ENCODE results near the gene MYPN. TPM values are rescaled to one million over a fixed set of nuclear protein-coding genes. Genes with fewer than 3 reads are reported as not detected.

MYPN gene
- total and polyA plus RNA-seq, 2 donors: 0.11 to 0.19 TPM

DNA sequence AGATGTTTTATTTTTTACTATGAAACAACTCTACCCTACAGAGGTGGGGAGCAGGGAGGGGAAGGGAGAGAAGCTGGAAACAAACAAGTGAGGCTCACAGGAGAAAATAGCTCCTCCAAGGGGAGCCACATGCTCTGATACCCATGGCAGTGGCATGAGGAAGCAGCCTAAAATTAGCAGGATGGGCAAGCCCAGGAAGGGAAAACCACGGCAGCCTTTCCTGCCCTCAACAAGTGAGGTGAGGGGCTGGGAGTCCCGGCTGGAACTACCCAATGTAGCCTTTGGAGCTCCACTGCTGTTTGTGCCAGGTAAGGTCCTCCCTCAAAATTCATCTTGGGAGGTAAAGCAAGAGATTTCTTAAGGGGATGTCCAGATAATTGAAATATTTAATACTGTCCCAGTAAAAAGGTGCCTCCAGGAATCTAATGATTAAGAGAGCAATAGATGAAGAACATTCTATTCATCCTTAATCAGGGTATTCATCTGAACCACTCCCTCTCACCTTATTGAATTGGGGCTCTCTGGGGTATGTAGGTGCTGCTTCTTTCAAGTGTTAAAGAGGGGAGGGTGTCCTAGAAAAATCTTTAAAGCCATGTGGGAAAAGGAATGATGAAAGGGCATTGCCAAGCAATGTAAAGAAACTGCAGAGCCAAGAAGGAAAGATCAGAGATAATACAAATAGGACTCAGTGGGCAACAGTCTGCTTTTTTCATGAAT lies 21.4 kb upstream of the MYPN start:
- H3K4me3 ChIP-seq (ENCODE audit: low read length in 2 of 2): no peak overlapping the region
- DNase-seq (ENCODE audit: low read depth in 6 of 9, low spot score in 9 of 9): no peak
- no peaks in the 10 kb centered on the region for H3K27me3 ChIP-seq (ENCODE audit: control insufficient read depth in 2 of 2, insufficient read depth in 1 of 2, low read length in 1 of 2)
- no peaks in the 10 kb centered on the region for H3K36me3 ChIP-seq (ENCODE audit: control insufficient read depth in 2 of 2, insufficient read depth in 2 of 2, low read length in 1 of 2)
- no peak overlapping the region for H3K27ac ChIP-seq (ENCODE audit: low read depth in 1 of 2, low read length in 1 of 2)
- 27% methylated on average over 2 of the region's 2 CpGs for WGBS
- no peaks in the 10 kb centered on the region for H3K4me1 ChIP-seq (ENCODE audit: control insufficient read depth in 2 of 2, insufficient read depth in 2 of 2, low read length in 2 of 2)
- no peaks in the 10 kb centered on the region for H3K9me3 ChIP-seq (ENCODE audit: control insufficient read depth in 2 of 2, insufficient read depth in 1 of 2, low read length in 1 of 2)

DNA sequence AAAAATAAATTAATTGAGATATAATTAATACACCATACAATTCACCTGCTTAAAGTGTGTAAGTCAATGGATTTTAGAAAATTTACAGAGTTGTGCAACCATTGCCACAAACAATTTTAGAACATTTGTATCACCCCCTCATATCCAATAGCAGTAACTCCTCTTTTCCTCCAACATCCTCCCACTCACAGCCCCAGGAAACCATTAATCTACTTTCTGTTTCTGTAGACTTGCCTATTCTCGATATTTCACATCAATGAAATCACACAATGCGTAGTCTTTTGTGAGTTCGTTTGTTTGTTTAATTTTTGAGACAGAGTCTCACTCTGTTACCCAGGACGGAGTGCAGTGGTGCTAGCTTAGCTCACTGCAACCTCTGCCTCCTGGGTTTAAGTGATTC lies 20.5 kb upstream of the MYPN start:
- H3K36me3 ChIP-seq (ENCODE audit: control insufficient read depth in 2 of 2, insufficient read depth in 2 of 2, low read length in 1 of 2): no peaks in the 10 kb centered on the region
- H3K27me3 ChIP-seq (ENCODE audit: control insufficient read depth in 2 of 2, insufficient read depth in 1 of 2, low read length in 1 of 2): no peaks in the 10 kb centered on the region
- H3K4me3 ChIP-seq (ENCODE audit: low read length in 2 of 2): no peak overlapping the region
- no peaks in the 10 kb centered on the region for H3K9me3 ChIP-seq (ENCODE audit: control insufficient read depth in 2 of 2, insufficient read depth in 1 of 2, low read length in 1 of 2)
- DNase-seq (ENCODE audit: low read depth in 6 of 9, low spot score in 9 of 9): no peak
- no peak overlapping the region for H3K27ac ChIP-seq (ENCODE audit: low read depth in 1 of 2, low read length in 1 of 2)
- no peaks in the 10 kb centered on the region for H3K4me1 ChIP-seq (ENCODE audit: control insufficient read depth in 2 of 2, insufficient read depth in 2 of 2, low read length in 2 of 2)
- WGBS: 74% methylated on average over 4 of the region's 4 CpGs

DNA sequence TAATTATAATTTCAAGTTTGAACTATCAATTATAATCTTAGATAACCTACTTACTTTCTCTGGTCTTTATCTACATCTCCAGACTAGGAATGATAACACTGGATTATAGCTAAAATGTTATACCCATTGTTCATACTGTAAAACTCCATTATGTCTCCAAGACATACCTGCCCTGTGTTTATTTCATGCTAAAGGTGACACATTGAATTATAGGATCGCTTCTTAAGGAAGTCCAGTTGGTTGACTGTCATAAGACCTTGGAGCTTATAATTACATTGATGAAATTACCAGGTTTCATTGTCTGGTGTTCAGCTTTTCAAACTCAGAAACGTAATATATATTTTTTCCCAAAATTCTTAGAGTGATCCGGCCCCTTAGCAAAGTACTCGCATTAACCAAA lies 18.7 kb upstream of the MYPN start:
- no peak for DNase-seq (ENCODE audit: low read depth in 6 of 9, low spot score in 9 of 9)
- Histone ChIP-seq H3K9me3 (ENCODE audit: control insufficient read depth in 2 of 2, insufficient read depth in 1 of 2, low read length in 1 of 2) (no peaks in the 10 kb centered on the region), H3K27ac (ENCODE audit: low read depth in 1 of 2, low read length in 1 of 2) (no peak overlapping the region), H3K4me1 (ENCODE audit: control insufficient read depth in 2 of 2, insufficient read depth in 2 of 2, low read length in 2 of 2) (no peaks in the 10 kb centered on the region), H3K4me3 (ENCODE audit: low read length in 2 of 2) (no peak overlapping the region), H3K36me3 (ENCODE audit: control insufficient read depth in 2 of 2, insufficient read depth in 2 of 2, low read length in 1 of 2) (no peaks in the 10 kb centered on the region), H3K27me3 (ENCODE audit: control insufficient read depth in 2 of 2, insufficient read depth in 1 of 2, low read length in 1 of 2) (no peaks in the 10 kb centered on the region)
- 96% methylated on average over 4 of the region's 4 CpGs for WGBS

DNA sequence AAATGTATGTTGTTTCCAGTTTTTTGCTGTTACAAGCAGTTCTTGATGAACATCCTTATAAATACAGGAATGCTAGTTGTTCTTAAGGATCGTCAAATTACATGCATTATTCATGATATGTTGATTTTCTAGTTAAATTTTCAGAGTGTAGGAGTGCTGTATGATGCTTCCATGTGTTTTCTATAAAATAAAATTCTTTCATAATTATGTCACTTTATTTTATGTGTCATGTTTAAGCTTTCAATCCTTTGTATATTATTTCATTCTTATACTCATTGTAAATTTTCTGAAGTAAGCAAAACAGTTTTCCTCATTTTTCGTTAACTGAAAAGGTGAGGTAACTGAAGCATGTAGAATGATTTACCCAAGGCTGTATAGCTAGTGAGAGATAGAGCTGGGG lies 16.8 kb upstream of the MYPN start:
- Histone ChIP-seq H3K36me3 (ENCODE audit: control insufficient read depth in 2 of 2, insufficient read depth in 2 of 2, low read length in 1 of 2) (no peaks in the 10 kb centered on the region), H3K27me3 (ENCODE audit: control insufficient read depth in 2 of 2, insufficient read depth in 1 of 2, low read length in 1 of 2) (no peaks in the 10 kb centered on the region), H3K9me3 (ENCODE audit: control insufficient read depth in 2 of 2, insufficient read depth in 1 of 2, low read length in 1 of 2) (no peaks in the 10 kb centered on the region), H3K4me1 (ENCODE audit: control insufficient read depth in 2 of 2, insufficient read depth in 2 of 2, low read length in 2 of 2) (no peaks in the 10 kb centered on the region), H3K27ac (ENCODE audit: low read depth in 1 of 2, low read length in 1 of 2) (no peak overlapping the region), H3K4me3 (ENCODE audit: low read length in 2 of 2) (no peak overlapping the region)
- DNase-seq (ENCODE audit: low read depth in 6 of 9, low spot score in 9 of 9): no peak
- 96% methylated on average over 2 of the region's 2 CpGs for WGBS

DNA sequence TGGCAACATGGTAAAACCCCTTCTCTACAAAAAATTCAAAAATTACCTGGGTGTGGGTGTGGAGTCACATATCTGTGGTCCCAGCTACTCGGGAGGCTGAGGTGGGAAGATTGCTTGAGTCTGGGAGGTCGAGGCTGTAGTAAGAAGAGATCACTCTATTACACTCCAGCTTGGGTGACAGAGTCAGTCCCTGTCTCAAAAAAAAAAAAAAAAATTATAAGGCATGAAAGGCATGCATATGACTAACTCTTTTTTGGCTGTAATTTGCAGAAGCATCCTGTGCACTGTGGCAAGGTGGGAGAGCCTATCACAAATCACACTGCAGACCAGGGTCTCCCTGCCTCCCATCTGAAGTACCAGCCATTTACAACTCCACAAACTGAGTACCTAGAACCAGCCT lies 14.1 kb upstream of the MYPN start:
- H3K27ac ChIP-seq (ENCODE audit: low read depth in 1 of 2, low read length in 1 of 2): no peak overlapping the region
- 91% methylated on average over 2 of the region's 2 CpGs for WGBS
- DNase-seq (ENCODE audit: low read depth in 6 of 9, low spot score in 9 of 9): no peak
- no peaks in the 10 kb centered on the region for H3K9me3 ChIP-seq (ENCODE audit: control insufficient read depth in 2 of 2, insufficient read depth in 1 of 2, low read length in 1 of 2)
- no peak overlapping the region for H3K4me3 ChIP-seq (ENCODE audit: low read length in 2 of 2)
- H3K36me3 ChIP-seq (ENCODE audit: control insufficient read depth in 2 of 2, insufficient read depth in 2 of 2, low read length in 1 of 2): no peaks in the 10 kb centered on the region
- no peaks in the 10 kb centered on the region for H3K4me1 ChIP-seq (ENCODE audit: control insufficient read depth in 2 of 2, insufficient read depth in 2 of 2, low read length in 2 of 2)
- no peaks in the 10 kb centered on the region for H3K27me3 ChIP-seq (ENCODE audit: control insufficient read depth in 2 of 2, insufficient read depth in 1 of 2, low read length in 1 of 2)

DNA sequence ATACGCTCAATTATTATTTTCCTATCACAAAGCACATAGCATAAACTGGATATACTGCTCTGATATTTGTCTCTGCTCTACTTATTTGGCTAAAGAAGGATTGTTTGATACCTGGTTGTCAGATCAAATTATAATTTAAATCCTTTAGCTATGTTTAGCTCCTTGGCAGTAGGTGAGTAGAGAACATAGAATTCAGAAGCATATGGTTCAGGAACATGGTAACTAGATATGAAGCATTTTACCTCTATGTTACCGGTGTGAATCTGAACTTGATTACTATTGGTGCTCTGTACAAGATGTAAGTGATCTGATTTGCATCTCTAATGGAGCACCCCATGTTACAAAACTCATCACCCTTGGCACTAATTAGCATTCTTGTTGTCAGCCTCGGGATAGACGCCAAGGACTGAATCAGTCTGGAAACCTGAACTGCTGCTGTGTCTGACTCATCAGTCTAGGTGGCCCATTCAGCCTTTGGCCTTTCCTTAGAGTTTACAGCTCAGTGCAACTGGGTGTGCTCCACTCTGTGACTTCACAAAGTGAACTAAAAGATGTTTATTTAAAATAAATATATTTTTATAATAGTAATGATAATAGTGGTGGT lies 12.3 kb upstream of the MYPN start:
- Histone ChIP-seq H3K36me3 (ENCODE audit: control insufficient read depth in 2 of 2, insufficient read depth in 2 of 2, low read length in 1 of 2) (no peaks in the 10 kb centered on the region), H3K4me3 (ENCODE audit: low read length in 2 of 2) (no peak overlapping the region), H3K4me1 (ENCODE audit: control insufficient read depth in 2 of 2, insufficient read depth in 2 of 2, low read length in 2 of 2) (no peaks in the 10 kb centered on the region), H3K9me3 (ENCODE audit: control insufficient read depth in 2 of 2, insufficient read depth in 1 of 2, low read length in 1 of 2) (no peaks in the 10 kb centered on the region), H3K27ac (ENCODE audit: low read depth in 1 of 2, low read length in 1 of 2) (no peak overlapping the region), H3K27me3 (ENCODE audit: control insufficient read depth in 2 of 2, insufficient read depth in 1 of 2, low read length in 1 of 2) (no peaks in the 10 kb centered on the region)
- WGBS: 87% methylated on average over 4 of the region's 4 CpGs
- peak in 1 of 9 donors; percentile 3 for DNase-seq (ENCODE audit: low read depth in 6 of 9, low spot score in 9 of 9)

DNA sequence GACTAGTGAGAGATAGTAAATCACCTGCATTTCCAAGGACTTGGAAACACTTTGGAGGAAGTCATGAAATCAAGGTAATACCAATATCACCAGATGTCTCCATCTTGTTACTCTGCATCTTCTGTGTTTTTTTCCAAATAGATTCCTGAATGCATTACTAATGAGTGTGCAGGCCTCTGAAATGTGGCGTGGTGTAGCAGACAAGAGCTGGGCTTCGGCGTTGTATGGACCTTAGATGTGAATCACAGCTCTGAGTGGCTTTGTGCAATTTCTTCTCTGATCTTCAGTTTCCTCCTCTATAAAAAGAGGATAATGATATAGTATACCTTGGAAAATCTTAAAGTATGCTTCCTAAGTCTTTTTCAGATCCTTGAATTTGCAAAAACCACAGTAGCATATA lies 9.6 kb upstream of the MYPN start:
- H3K36me3 ChIP-seq (ENCODE audit: control insufficient read depth in 2 of 2, insufficient read depth in 2 of 2, low read length in 1 of 2): no peaks in the 10 kb centered on the region
- H3K27me3 ChIP-seq (ENCODE audit: control insufficient read depth in 2 of 2, insufficient read depth in 1 of 2, low read length in 1 of 2): no peaks in the 10 kb centered on the region
- H3K4me1 ChIP-seq (ENCODE audit: control insufficient read depth in 2 of 2, insufficient read depth in 2 of 2, low read length in 2 of 2): no peaks in the 10 kb centered on the region
- no peak for DNase-seq (ENCODE audit: low read depth in 6 of 9, low spot score in 9 of 9)
- H3K4me3 ChIP-seq (ENCODE audit: low read length in 2 of 2): no peak overlapping the region
- H3K9me3 ChIP-seq (ENCODE audit: control insufficient read depth in 2 of 2, insufficient read depth in 1 of 2, low read length in 1 of 2): no peaks in the 10 kb centered on the region
- 99% methylated on average over 3 of the region's 3 CpGs for WGBS
- H3K27ac ChIP-seq (ENCODE audit: low read depth in 1 of 2, low read length in 1 of 2): no peak overlapping the region

DNA sequence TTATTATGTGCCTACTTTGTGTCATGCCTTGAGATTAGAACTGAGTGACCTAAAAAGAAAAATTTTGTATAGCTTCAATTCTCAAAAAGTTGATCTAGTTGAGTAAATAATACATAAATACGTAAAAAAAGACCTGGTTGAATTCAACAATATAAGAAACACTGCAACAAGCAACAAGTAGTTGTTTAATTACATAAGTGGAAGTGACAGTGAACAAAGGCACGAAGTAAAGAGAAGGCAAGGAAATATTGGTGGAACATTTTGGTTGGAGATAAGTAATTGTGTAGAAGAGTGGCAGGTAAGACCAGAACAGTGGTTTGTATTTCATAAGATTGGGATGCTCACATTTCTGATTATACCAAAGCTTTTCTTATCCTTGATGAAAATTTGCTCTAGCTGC lies 8.2 kb upstream of the MYPN start:
- H3K27me3 ChIP-seq (ENCODE audit: control insufficient read depth in 2 of 2, insufficient read depth in 1 of 2, low read length in 1 of 2): no peaks in the 10 kb centered on the region
- no peaks in the 10 kb centered on the region for H3K4me1 ChIP-seq (ENCODE audit: control insufficient read depth in 2 of 2, insufficient read depth in 2 of 2, low read length in 2 of 2)
- no peaks in the 10 kb centered on the region for H3K9me3 ChIP-seq (ENCODE audit: control insufficient read depth in 2 of 2, insufficient read depth in 1 of 2, low read length in 1 of 2)
- 90% methylated on average over 2 of the region's 2 CpGs for WGBS
- no peak overlapping the region for H3K4me3 ChIP-seq (ENCODE audit: low read length in 2 of 2)
- DNase-seq (ENCODE audit: low read depth in 6 of 9, low spot score in 9 of 9): no peak
- no peaks in the 10 kb centered on the region for H3K36me3 ChIP-seq (ENCODE audit: control insufficient read depth in 2 of 2, insufficient read depth in 2 of 2, low read length in 1 of 2)
- H3K27ac ChIP-seq (ENCODE audit: low read depth in 1 of 2, low read length in 1 of 2): no peak overlapping the region

DNA sequence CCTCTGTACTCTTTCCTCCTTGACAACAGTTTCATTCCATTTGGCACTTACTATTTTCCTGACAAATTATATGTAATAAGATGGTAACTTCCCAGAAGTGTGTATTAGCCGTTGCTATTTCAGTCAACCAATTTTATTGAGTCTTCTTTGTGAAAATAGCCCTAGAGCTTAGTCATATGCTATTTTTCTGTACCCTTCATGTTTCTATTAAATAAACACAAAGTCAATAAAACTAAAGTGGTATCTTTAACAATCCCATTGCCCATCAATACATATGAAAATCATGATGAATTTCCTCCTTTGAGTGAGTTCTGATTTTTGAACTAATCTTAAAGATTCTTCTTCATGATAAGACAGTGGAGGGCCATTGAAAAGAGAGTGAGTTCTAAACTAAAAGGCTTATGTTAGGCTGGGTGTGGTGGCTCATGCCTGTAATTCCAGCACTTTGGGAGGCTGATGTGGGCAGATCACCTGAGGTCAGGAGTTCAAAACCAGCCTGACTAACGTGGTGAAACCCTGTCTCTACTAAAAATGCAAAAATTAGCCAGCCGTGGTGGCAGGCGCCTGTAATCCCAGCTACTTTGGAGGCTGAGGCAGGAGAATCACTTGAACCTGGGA lies 5.9 kb upstream of the MYPN start:
- H3K9me3 ChIP-seq (ENCODE audit: control insufficient read depth in 2 of 2, insufficient read depth in 1 of 2, low read length in 1 of 2): no peaks in the 10 kb centered on the region
- H3K4me3 ChIP-seq (ENCODE audit: low read length in 2 of 2): no peak overlapping the region
- H3K27ac ChIP-seq (ENCODE audit: low read depth in 1 of 2, low read length in 1 of 2): no peak overlapping the region
- no peaks in the 10 kb centered on the region for H3K4me1 ChIP-seq (ENCODE audit: control insufficient read depth in 2 of 2, insufficient read depth in 2 of 2, low read length in 2 of 2)
- no peak for DNase-seq (ENCODE audit: low read depth in 6 of 9, low spot score in 9 of 9)
- no peaks in the 10 kb centered on the region for H3K36me3 ChIP-seq (ENCODE audit: control insufficient read depth in 2 of 2, insufficient read depth in 2 of 2, low read length in 1 of 2)
- no peaks in the 10 kb centered on the region for H3K27me3 ChIP-seq (ENCODE audit: control insufficient read depth in 2 of 2, insufficient read depth in 1 of 2, low read length in 1 of 2)
- 97% methylated on average over 4 of the region's 4 CpGs for WGBS

Measured in thymus (tissue), 11 donors.